T-cell (primary cell): ENCODE data around the gene MYOZ1. TPM values are rescaled to one million over a fixed set of nuclear protein-coding genes. Genes with fewer than 3 reads are reported as not detected.
"Not testable (repeated sequence)": the region's sequence is repeated elsewhere in the genome, so short reads cannot be mapped to it uniquely, and the experiment has no call there.

Experiments used
- ATAC-seq, 4 experiments: fragments of 200-7000 bp in 3 of 4; fragments of 150-1000 bp in 1 of 4; cut with Tn5 transposase; replicated peaks in 1 of 4; 1 replicate in 3 of 4; 2 replicates in 1 of 4; pipeline ENCODE4 v1.10.0; 2021; ENCODE audit warnings: moderate library complexity in 3 of 4, mild to moderate bottlenecking in 2 of 4, moderate number of reproducible peaks in 1 of 4
- CTCF ChIA-PET, 2 donors: fragments of 300-600 bp; sonication (Branson Sonifier 250); formaldehyde crosslinking; loops; one replicate each; lab custom pipeline; 2022; ENCODE audit warnings: antibody characterized with exemption in 2 of 2; lab: Charles Lee
- POLR2A ChIA-PET, 2 donors: fragments of 300-600 bp; sonication (Branson Sonifier 250); formaldehyde crosslinking; loops; one replicate each; lab custom pipeline; 2022; ENCODE audit warnings: antibody characterized with exemption in 2 of 2; lab: Charles Lee
- DNase-seq, 35 experiments: peaks; one replicate each; pipeline versions ENCODE4 v3.0.0 to v3.0.0-alpha.2; 2013 to 2023
- H3K27ac ChIP-seq: one replicate; pipeline ENCODE4 v1.5.1; 2013; ENCODE audit warnings: low read length
- H3K27me3 ChIP-seq, 2 experiments: replicated peaks in 1 of 2; 1 replicate in 1 of 2; 2 replicates in 1 of 2; pipeline versions ENCODE4 v1.6.1 to v1.7.0; 2013; ENCODE audit warnings: low read length in 1 of 2, mixed read lengths in 1 of 2; ENCODE audit not compliant: control insufficient read depth in 2 of 2, insufficient read depth in 2 of 2; ENCODE audit errors: extremely low read depth in 1 of 2
- H3K36me3 ChIP-seq, 2 donors: 1 replicate in 1 of 2; 2 replicates in 1 of 2; pipeline versions ENCODE4 v1.6.1 to v1.7.0; 2013; ENCODE audit warnings: low read length in 1 of 2; ENCODE audit not compliant: control insufficient read depth in 2 of 2, insufficient read depth in 1 of 2; ENCODE audit errors: extremely low read depth in 1 of 2
- H3K4me1 ChIP-seq, 2 experiments: 1 replicate in 1 of 2; 2 replicates in 1 of 2; pipeline versions ENCODE4 v1.6.1 to v1.7.0; 2013; ENCODE audit warnings: low read length in 2 of 2, mixed read lengths in 1 of 2; ENCODE audit not compliant: insufficient read depth in 2 of 2, control insufficient read depth in 1 of 2; ENCODE audit errors: extremely low read depth in 1 of 2
- H3K4me3 ChIP-seq, 2 donors: 1 replicate in 1 of 2; 2 replicates in 1 of 2; pipeline versions ENCODE4 v1.5.1 to v1.7.0; 2013; ENCODE audit warnings: mild to moderate bottlenecking in 2 of 2, low read length in 1 of 2, moderate library complexity in 1 of 2; ENCODE audit not compliant: control insufficient read depth in 1 of 2; ENCODE audit errors: extremely low read depth in 1 of 2
- H3K9me3 ChIP-seq: 2 replicates; pipeline ENCODE4 v1.7.0; 2013
- H3K27ac Mint-ChIP-seq, 2 donors: one replicate each; pipeline ENCODE4 v1.8.0; 2020 to 2021; ENCODE audit warnings: mild to moderate bottlenecking in 2 of 2, mixed read lengths in 2 of 2
- H3K27me3 Mint-ChIP-seq, 2 donors: one replicate each; pipeline ENCODE4 v1.8.0; 2021 to 2022; ENCODE audit warnings: mixed read lengths in 2 of 2
- H3K36me3 Mint-ChIP-seq: one replicate; pipeline ENCODE4 v1.8.0; 2021; ENCODE audit warnings: mixed read lengths
- H3K4me1 Mint-ChIP-seq, 3 donors: one replicate each; pipeline ENCODE4 v1.8.0; 2020 to 2022; ENCODE audit warnings: mixed read lengths in 3 of 3, mild to moderate bottlenecking in 1 of 3
- H3K4me3 Mint-ChIP-seq, 3 donors: one replicate each; pipeline ENCODE4 v1.8.0; 2020 to 2022; ENCODE audit warnings: mild to moderate bottlenecking in 3 of 3, mixed read lengths in 3 of 3, moderate library complexity in 3 of 3
- H3K9me3 Mint-ChIP-seq, 3 donors: one replicate each; pipeline ENCODE4 v1.8.0; 2020 to 2022; ENCODE audit warnings: mixed read lengths in 3 of 3
- WGBS: methylation state at CpG from one replicate; pipeline ENCODE4 v1.1.5; 2013; ENCODE audit warnings: missing lambda C conversion rate; ENCODE audit not compliant: insufficient coverage; 5-methylcytosine and 5-hydroxymethylcytosine counted together
- total RNA-seq, 35 experiments: library from RNA in 6 of 35; stranded (reverse) in 6 of 35; fragments of 120-200 nt in 1 of 35; gene quantifications; one replicate each; pipeline versions ENCODE4 v1.2.1 to v1.2.4 and lab custom pipeline; 2013 to 2026

The MYOZ1 gene
- total RNA-seq, 5 donors from 2014 or later (not counting 1 experiment from before 2014, with no cell fraction given) = not detected

GRCh38 chr10:73666153-73666809, 25.0 kb upstream of the MYOZ1 start:
- H3K27ac ChIP-seq, H3K4me1 ChIP-seq, H3K4me1 Mint-ChIP-seq, H3K9me3 ChIP-seq, H3K27me3 Mint-ChIP-seq, H3K4me3 Mint-ChIP-seq, H3K36me3 ChIP-seq, CTCF ChIA-PET, H3K36me3 Mint-ChIP-seq, POLR2A ChIA-PET, H3K27me3 ChIP-seq, ATAC-seq, H3K4me3 ChIP-seq, H3K9me3 Mint-ChIP-seq, DNase-seq, H3K27ac Mint-ChIP-seq: not testable (repeated sequence)
- WGBS = 80% methylated on average over 1 of the region's 5 CpGs

- 89% methylated on average over 3 of the region's 3 CpGs for WGBS
- POLR2A ChIA-PET, H3K4me1 ChIP-seq, H3K4me1 Mint-ChIP-seq, H3K9me3 Mint-ChIP-seq, ATAC-seq, H3K4me3 Mint-ChIP-seq, H3K27ac Mint-ChIP-seq, H3K4me3 ChIP-seq, CTCF ChIA-PET, H3K36me3 ChIP-seq, H3K27ac ChIP-seq, DNase-seq, H3K36me3 Mint-ChIP-seq, H3K27me3 Mint-ChIP-seq, H3K27me3 ChIP-seq, H3K9me3 ChIP-seq: not testable (repeated sequence)
Measured at GRCh38 chr10:73665581-73665980, 24.3 kb upstream of the MYOZ1 start.

GRCh38 chr10:73664156-73665040, 23.1 kb upstream of the MYOZ1 start:
- DNase-seq, H3K4me1 ChIP-seq, H3K27ac Mint-ChIP-seq, H3K27me3 Mint-ChIP-seq, ATAC-seq, H3K9me3 Mint-ChIP-seq, H3K4me1 Mint-ChIP-seq, CTCF ChIA-PET, H3K27ac ChIP-seq, H3K4me3 Mint-ChIP-seq, H3K9me3 ChIP-seq, H3K4me3 ChIP-seq, H3K36me3 Mint-ChIP-seq, H3K36me3 ChIP-seq, H3K27me3 ChIP-seq: not testable (repeated sequence)
- POLR2A ChIA-PET = interaction anchor here in 1 of 2 donors (0.5 kb wide), 1 partner anchor 9 kb away, joined by 3 read pairs; no protein-coding TSS in a partner anchor
- 87% methylated on average over 6 of the region's 13 CpGs for WGBS

GRCh38 chr10:73663621-73664020, 22.3 kb upstream of the MYOZ1 start:
- CTCF ChIA-PET, H3K9me3 Mint-ChIP-seq, DNase-seq, H3K9me3 ChIP-seq, H3K36me3 Mint-ChIP-seq, H3K27me3 ChIP-seq, H3K36me3 ChIP-seq, H3K27ac Mint-ChIP-seq, H3K27ac ChIP-seq, H3K4me3 ChIP-seq, H3K27me3 Mint-ChIP-seq, ATAC-seq, H3K4me1 ChIP-seq, H3K4me1 Mint-ChIP-seq, H3K4me3 Mint-ChIP-seq: not testable (repeated sequence)
- WGBS = 90% methylated on average over 6 of the region's 10 CpGs
- POLR2A ChIA-PET = interaction anchor here in 1 of 2 donors (0.5 kb wide), 1 partner anchor 10 kb away, joined by 3 read pairs; no protein-coding TSS in a partner anchor

GRCh38 chr10:73662705-73663104, 21.4 kb upstream of the MYOZ1 start:
- CTCF ChIA-PET, H3K4me3 ChIP-seq, H3K4me1 Mint-ChIP-seq, H3K36me3 Mint-ChIP-seq, H3K9me3 Mint-ChIP-seq, H3K4me1 ChIP-seq, H3K4me3 Mint-ChIP-seq, H3K27ac Mint-ChIP-seq, ATAC-seq, H3K36me3 ChIP-seq, H3K27me3 Mint-ChIP-seq, DNase-seq, POLR2A ChIA-PET, H3K9me3 ChIP-seq, H3K27me3 ChIP-seq, H3K27ac ChIP-seq: not testable (repeated sequence)
- 63% methylated on average over 1 of the region's 7 CpGs for WGBS

GRCh38 chr10:73655990-73656298, 14.7 kb upstream of the MYOZ1 start, which contains the start of gene SYNPO2L:
SYNPO2L (minus strand) TSS chr10:73656029; CDS start chr10:73655922, 107 bp downstream.
- CTCF ChIA-PET = interaction anchor here in 1 of 2 donors (0.6 kb wide), 1 partner anchor 122 kb away, joined by 3 read pairs; no protein-coding TSS in a partner anchor
- no peak within 1 kb of the TSS for H3K27ac ChIP-seq
- H3K4me3 Mint-ChIP-seq = no peak within 1 kb of the TSS
- no peaks in the 10 kb centered on the region for H3K36me3 Mint-ChIP-seq
- POLR2A ChIA-PET = no interaction called here
- H3K9me3 ChIP-seq = no peaks in the 10 kb centered on the region
- peaks cover 0 to 5% (median 2%) of the 10 kb centered on the region in 3 donors for H3K4me1 Mint-ChIP-seq
- H3K4me1 ChIP-seq = no peaks in the 10 kb centered on the region
- ATAC-seq (no peak), DNase-seq (no peak)
- no peak within 1 kb of the TSS for H3K4me3 ChIP-seq
- H3K36me3 ChIP-seq = no peaks in the 10 kb centered on the region
- H3K27me3 ChIP-seq = peaks cover 0 to under 1% of the 10 kb centered on the region in 2 experiments
- H3K9me3 Mint-ChIP-seq = no peaks in the 10 kb centered on the region
- 84% methylated on average over 5 of the region's 5 CpGs for WGBS
- H3K27me3 Mint-ChIP-seq = peaks cover 0 to 2% of the 10 kb centered on the region in 2 donors
- no peak within 1 kb of the TSS for H3K27ac Mint-ChIP-seq
